Activated CD8-positive, alpha-beta memory T cell treated with anti-CD3 and anti-CD28 coated beads for 4 hours (primary cell): ENCODE measurements around the gene G2E3.
"Not testable (repeated sequence)": the region's sequence is repeated elsewhere in the genome, so short reads cannot be mapped to it uniquely, and the experiment has no call there.

ENCODE experiments used
- DNase-seq, 2 donors: peaks; one replicate each; pipeline ENCODE4 v3.0.0-alpha.2; 2020; ENCODE audit warnings: low read depth in 2 of 2

Gene G2E3

GRCh38 chr14:30559638-30560091 is 707 bp downstream of the G2E3 start:
- no peak for DNase-seq

- no peak for DNase-seq
Observed at GRCh38 chr14:30560581-30560980, 1.6 kb downstream of the G2E3 start.

GRCh38 chr14:30564235-30564867 is 5.4 kb downstream of the G2E3 start:
- DNase-seq = no peak

GRCh38 chr14:30564868-30565248 is 5.9 kb downstream of the G2E3 start:
- DNase-seq = no peak

- no peak for DNase-seq
Observed at GRCh38 chr14:30569216-30569902, 10.4 kb downstream of the G2E3 start.

GRCh38 chr14:30569903-30570226 is 10.9 kb downstream of the G2E3 start:
- DNase-seq = no peak

GRCh38 chr14:30572237-30572636 is 13.3 kb downstream of the G2E3 start:
- DNase-seq = no peak

GRCh38 chr14:30572771-30573170 is 13.8 kb downstream of the G2E3 start:
- no peak for DNase-seq

- no peak for DNase-seq
Observed at GRCh38 chr14:30573226-30573814, 14.4 kb downstream of the G2E3 start.

GRCh38 chr14:30573966-30574365 is 15.0 kb downstream of the G2E3 start:
- no peak for DNase-seq

- DNase-seq = not testable (repeated sequence)
Observed at GRCh38 chr14:30574777-30575176, 15.8 kb downstream of the G2E3 start.

- DNase-seq = not testable (repeated sequence)
Observed at GRCh38 chr14:30576333-30576732, 17.4 kb downstream of the G2E3 start.

- DNase-seq = no peak
Observed at GRCh38 chr14:30580616-30581282, 21.8 kb downstream of the G2E3 start.

GRCh38 chr14:30581283-30581625 is 22.3 kb downstream of the G2E3 start:
- DNase-seq = no peak

- DNase-seq = no peak
Observed at GRCh38 chr14:30582376-30582775, 23.4 kb downstream of the G2E3 start.

GRCh38 chr14:30584058-30584630 is 25.2 kb downstream of the G2E3 start:
- DNase-seq = no peak

- DNase-seq = no peak
Observed at GRCh38 chr14:30585204-30585603, 26.2 kb downstream of the G2E3 start.

- DNase-seq = no peak
Observed at GRCh38 chr14:30587141-30587540, 28.2 kb downstream of the G2E3 start.

- DNase-seq = no peak
Observed at GRCh38 chr14:30588873-30589272, 29.9 kb downstream of the G2E3 start.

- DNase-seq = no peak
Observed at GRCh38 chr14:30596935-30597334, 38.0 kb downstream of the G2E3 start.

- DNase-seq = no peak
Observed at GRCh38 chr14:30597504-30597903, 38.5 kb downstream of the G2E3 start.
